ENCODE data around the gene MINK1.

MINK1 gene

GRCh38 chr17:4880857-4881256 is 47.7 kb downstream of the MINK1 start:
- no peak for DNase-seq

GRCh38 chr17:4881761-4882555 is 48.8 kb downstream of the MINK1 start:
- peak; percentile 61 for DNase-seq

GRCh38 chr17:4884489-4884888 is 51.3 kb downstream of the MINK1 start:
- DNase-seq: no peak

GRCh38 chr17:4886830-4887229 is 53.7 kb downstream of the MINK1 start:
- DNase-seq: no peak

GRCh38 chr17:4887581-4887980 is 54.4 kb downstream of the MINK1 start:
- no peak for DNase-seq

GRCh38 chr17:4891411-4892410 is 58.6 kb downstream of the MINK1 start:
- no peak for DNase-seq

- no peak for DNase-seq
Measured at GRCh38 chr17:4892499-4893221, 59.5 kb downstream of the MINK1 start.

- no peak for DNase-seq
Measured at GRCh38 chr17:4893272-4893671, 60.1 kb downstream of the MINK1 start.

- DNase-seq: no peak
Measured at GRCh38 chr17:4893721-4894560, 60.8 kb downstream of the MINK1 start.

- DNase-seq: no peak
Measured at GRCh38 chr17:4895121-4895520, 62.0 kb downstream of the MINK1 start.

- no peak for DNase-seq
Measured at GRCh38 chr17:4895657-4896331, 62.7 kb downstream of the MINK1 start.

- no peak for DNase-seq
Measured at GRCh38 chr17:4896332-4897197, 63.4 kb downstream of the MINK1 start.

- no peak for DNase-seq
Measured at GRCh38 chr17:4897198-4897687, 64.1 kb downstream of the MINK1 start.

GRCh38 chr17:4897785-4898184 is 64.6 kb downstream of the MINK1 start:
- DNase-seq: no peak

- DNase-seq: no peak
Measured at GRCh38 chr17:4898351-4898750, 65.2 kb downstream of the MINK1 start.

GRCh38 chr17:4898927-4899326 is 65.8 kb downstream of the MINK1 start:
- DNase-seq: no peak

- peak; percentile 82 for DNase-seq
Measured at GRCh38 chr17:4899341-4900230, 66.4 kb downstream of the MINK1 start, which contains the start of gene C17orf107. TSS of gene C17orf107 (plus strand) at chr17:4899536. CDS start at chr17:4899763, 227 bp downstream.

GRCh38 chr17:4900231-4901107 is 67.3 kb downstream of the MINK1 start:
- peak; percentile 54 for DNase-seq

All from CD4-positive, alpha-beta T cell treated with Interleukin-4 for 4 hours (primary cell).